GM23248 (cell line): ENCODE data around the gene FOXG1. TPM values are rescaled to one million over a fixed set of nuclear protein-coding genes. Genes with fewer than 3 reads are reported as not detected.

Experiments used
- DNase-seq: peaks from one replicate; pipeline ENCODE4 v3.0.0-alpha.2; 2015
- H2AFZ ChIP-seq: fragments of 200-600 bp; sonication (generic); 2 replicates; pipeline ENCODE4 v1.6.1; 2016; ENCODE audit warnings: antibody characterized with exemption
- H3F3A ChIP-seq: fragments of 200-600 bp; sonication (generic); 2 replicates; pipeline ENCODE4 v1.6.1; 2016; ENCODE audit warnings: mild to moderate bottlenecking, antibody characterized with exemption, mixed run types; ENCODE audit not compliant: insufficient read depth
- H3K27ac ChIP-seq: fragments of 200-600 bp; sonication (generic); 2 replicates; pipeline ENCODE4 v1.5.1; 2016; ENCODE audit warnings: mild to moderate bottlenecking
- H3K27me3 ChIP-seq: fragments of 200-600 bp; sonication (generic); replicated peaks from 2 replicates; pipeline ENCODE4 v1.6.1; 2016; ENCODE audit warnings: mild to moderate bottlenecking; ENCODE audit not compliant: insufficient read depth
- H3K36me3 ChIP-seq: fragments of 200-600 bp; sonication (generic); 2 replicates; pipeline ENCODE4 v1.6.1; 2016; ENCODE audit warnings: low read depth, mild to moderate bottlenecking
- H3K4me1 ChIP-seq: fragments of 200-600 bp; sonication (generic); 2 replicates; pipeline ENCODE4 v1.6.1; 2016; ENCODE audit warnings: mild to moderate bottlenecking; ENCODE audit not compliant: insufficient read depth
- H3K4me2 ChIP-seq: fragments of 200-600 bp; sonication (generic); one replicate; pipeline ENCODE4 v1.6.1; 2016; ENCODE audit warnings: mild to moderate bottlenecking; ENCODE audit not compliant: unreplicated experiment
- H3K4me3 ChIP-seq: fragments of 200-600 bp; sonication (generic); 2 replicates; pipeline ENCODE4 v1.5.1; 2016; ENCODE audit warnings: mild to moderate bottlenecking
- H3K79me2 ChIP-seq: fragments of 200-600 bp; sonication (generic); 2 replicates; pipeline ENCODE4 v1.6.1; 2016; ENCODE audit warnings: mild to moderate bottlenecking; ENCODE audit not compliant: insufficient read depth
- H3K9ac ChIP-seq: fragments of 200-600 bp; sonication (generic); 2 replicates; pipeline ENCODE4 v1.6.1; 2016; ENCODE audit warnings: mild to moderate bottlenecking
- H3K9me2 ChIP-seq: fragments of 200-600 bp; sonication (generic); 2 replicates; pipeline ENCODE4 v1.6.1; 2016; ENCODE audit warnings: mixed run types, mild to moderate bottlenecking, moderate library complexity; ENCODE audit not compliant: insufficient read depth
- H3K9me3 ChIP-seq: fragments of 200-600 bp; sonication (generic); one replicate; pipeline ENCODE4 v1.6.1; 2017; ENCODE audit warnings: low read depth
- H4K20me1 ChIP-seq: fragments of 200-600 bp; sonication (generic); 2 replicates; pipeline ENCODE4 v1.6.0; 2016; ENCODE audit not compliant: insufficient read depth
- EZH2 ChIP-seq: fragments of 200-600 bp; sonication (generic); IDR thresholded peaks from 2 replicates; pipeline ENCODE4 v1.6.1; 2018; ENCODE audit warnings: antibody characterized with exemption, mild to moderate bottlenecking; ENCODE audit not compliant: insufficient read depth, poor library complexity, severe bottlenecking
- EZH2phosphoT487 ChIP-seq: fragments of 200-600 bp; sonication (generic); IDR thresholded peaks from 2 replicates; pipeline ENCODE4 v1.6.1; 2018; ENCODE audit warnings: antibody characterized with exemption, moderate library complexity, mild to moderate bottlenecking, low read depth; ENCODE audit not compliant: insufficient read depth
- WGBS, 2 experiments: methylation state at CpG; one replicate each; pipeline ENCODE4 v1.1.6; 2015 to 2017; ENCODE audit warnings: low lambda C conversion rate in 2 of 2, low coverage in 1 of 2; ENCODE audit errors: missing lambda C conversion rate in 2 of 2; 5-methylcytosine and 5-hydroxymethylcytosine counted together
- in situ Hi-C: fragments of 300-500 bp; cut with MboI; formaldehyde crosslinking; loops from 2 replicates; pipeline ENCODE4 v1.15.0; 2020
- polyA plus RNA-seq: library from polyadenylated mRNA; unstranded; fragments of >200 nt; fragmentation: Nextera tagmentation; extraction: Ambion mirVana; gene quantifications from 2 replicates; pipeline ENCODE4 v1.2.1, GENCODE V29; 2016
- total RNA-seq: library from RNA; depleted of rRNA; stranded (reverse); fragments of >200 nt; shearing (Covaris generic); gene quantifications from 2 replicates; pipeline ENCODE4 v1.2.3, GENCODE V29; 2014; rRNA removed

Gene FOXG1
- not detected in 2 replicates for total RNA-seq
- polyA plus RNA-seq = 0.04 TPM in 1 of 2 replicates, not detected in the other

DNA sequence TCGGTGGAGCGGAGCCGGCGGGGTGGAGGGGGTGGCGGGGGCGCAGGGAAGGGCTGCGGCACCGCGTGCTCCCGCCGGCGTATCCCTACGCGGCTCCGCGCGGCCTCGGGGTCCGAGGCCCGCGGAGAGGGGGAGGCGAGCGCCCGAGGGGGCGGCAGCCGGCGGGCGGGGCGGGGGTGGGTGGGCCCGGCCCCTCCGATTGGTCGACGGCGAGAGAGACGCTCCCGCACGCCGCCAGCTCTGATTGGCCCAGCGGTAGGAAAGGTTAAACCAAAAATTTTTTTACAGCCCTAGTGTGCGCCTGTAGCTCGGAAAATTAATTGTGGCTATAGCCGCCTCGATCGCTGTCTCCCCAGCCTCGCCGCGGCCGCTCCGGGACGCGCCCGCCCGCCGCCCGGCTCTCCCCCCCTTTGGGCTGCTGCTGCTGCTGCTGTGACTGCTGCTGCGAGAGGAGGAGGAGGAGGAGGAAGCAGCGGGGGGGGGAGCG lies at the start of gene FOXG1:
Gene FOXG1, plus strand, starts transcription at position 319 of the 487 bp plus-strand sequence. CDS start 493 bp downstream, outside the sequence.
- H3K9me2 ChIP-seq = no peaks in the 10 kb centered on the region
- in situ Hi-C loops = loop anchor here (25.0 kb wide), 1 partner anchor 1246 kb away; no protein-coding TSS in a partner anchor
- no peak within 1 kb of the TSS for H3K27ac ChIP-seq
- H3K4me2 ChIP-seq = peak within 1 kb of the TSS; percentile 18
- TF ChIP-seq EZH2 = no peak
- no peak for TF ChIP-seq EZH2phosphoT487
- 1 to 4% methylated on average over 17 to 55 of the region's 58 CpGs for WGBS, 2 experiments
- no peak within 1 kb of the TSS for H3K9ac ChIP-seq
- peak within 1 kb of the TSS; percentile 53 for H2AFZ ChIP-seq
- no peaks in the 10 kb centered on the region for H4K20me1 ChIP-seq
- H3K27me3 ChIP-seq = peaks cover 85% of the 10 kb centered on the region
- H3K4me1 ChIP-seq = no peaks in the 10 kb centered on the region
- H3K9me3 ChIP-seq = no peaks in the 10 kb centered on the region
- H3K4me3 ChIP-seq = peak within 1 kb of the TSS; percentile 56
- no peaks in the 10 kb centered on the region for H3K36me3 ChIP-seq
- H3F3A ChIP-seq = 0 out of 2 replicates have a peak, but pooled peaks cover 5% of the 10 kb centered on the region
- peak; percentile 36 for DNase-seq
- no peaks in the 10 kb centered on the region for H3K79me2 ChIP-seq

DNA sequence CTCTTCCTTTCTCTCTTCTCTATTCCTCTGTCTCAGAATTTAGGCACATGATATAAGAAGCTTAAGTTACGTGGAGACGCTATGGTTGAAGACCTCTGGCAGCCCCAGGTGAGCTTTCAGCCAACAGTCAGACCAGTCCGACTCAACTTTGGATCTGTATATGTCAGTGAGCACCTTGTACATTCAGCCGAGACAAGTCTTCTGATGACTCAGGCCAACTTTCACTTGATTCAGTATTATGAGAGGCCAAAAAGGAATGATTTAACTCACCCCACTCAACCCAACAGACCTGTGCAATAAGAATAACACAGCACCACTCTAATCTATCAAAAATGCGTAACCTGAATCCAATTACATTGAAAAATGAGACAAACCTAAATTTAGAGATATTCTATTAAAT lies 47.5 kb upstream of the FOXG1 start:
- TF ChIP-seq EZH2 = no peak
- TF ChIP-seq EZH2phosphoT487 = no peak

DNA sequence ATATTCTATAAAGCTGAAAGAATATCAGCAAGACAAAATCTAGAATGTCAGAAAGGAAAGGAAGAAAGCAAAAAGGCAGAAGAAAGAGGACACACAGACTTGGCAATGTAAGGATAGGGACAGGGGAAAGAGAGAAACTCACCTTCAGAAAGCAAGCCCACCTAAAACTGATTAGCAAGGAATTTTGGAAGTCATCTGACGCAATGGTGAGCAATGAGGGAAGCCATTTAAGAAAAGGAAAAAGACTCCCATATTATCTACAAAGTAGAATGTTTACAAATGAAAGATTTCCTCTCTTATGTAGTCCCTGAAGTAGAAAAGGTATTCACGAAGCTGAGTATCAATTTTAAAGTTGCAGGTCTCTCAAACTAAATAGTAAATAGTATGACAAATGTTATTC lies 35.2 kb upstream of the FOXG1 start:
- no peak overlapping the region for H2AFZ ChIP-seq
- no peaks in the 10 kb centered on the region for H3F3A ChIP-seq
- H3K27ac ChIP-seq = no peak overlapping the region
- no peak for DNase-seq
- 8 to 12% methylated on average over 2 of the region's 2 CpGs for WGBS, 2 experiments
- no peaks in the 10 kb centered on the region for H3K4me1 ChIP-seq
- in situ Hi-C loops = no loop called here
- no peak overlapping the region for H3K4me2 ChIP-seq
- no peaks in the 10 kb centered on the region for H3K79me2 ChIP-seq
- no peaks in the 10 kb centered on the region for H4K20me1 ChIP-seq
- H3K36me3 ChIP-seq = no peaks in the 10 kb centered on the region
- no peaks in the 10 kb centered on the region for H3K9me2 ChIP-seq
- no peaks in the 10 kb centered on the region for H3K27me3 ChIP-seq
- no peak for TF ChIP-seq EZH2phosphoT487
- no peak for TF ChIP-seq EZH2
- no peak overlapping the region for H3K4me3 ChIP-seq
- no peak overlapping the region for H3K9ac ChIP-seq
- H3K9me3 ChIP-seq = no peaks in the 10 kb centered on the region

More for the DNA sequence above, 47.5 kb upstream of the FOXG1 start:
- WGBS, 2 experiments = 34 to 39% methylated on average over 5 of the region's 5 CpGs
- no peak overlapping the region for H2AFZ ChIP-seq
- no peak overlapping the region for H3K9ac ChIP-seq
- H3K4me1 ChIP-seq = no peaks in the 10 kb centered on the region
- no peaks in the 10 kb centered on the region for H3F3A ChIP-seq
- H3K4me3 ChIP-seq = no peak overlapping the region
- no peak overlapping the region for H3K4me2 ChIP-seq
- no peak overlapping the region for H3K27ac ChIP-seq
- no peaks in the 10 kb centered on the region for H3K9me2 ChIP-seq
- no peaks in the 10 kb centered on the region for H3K36me3 ChIP-seq
- in situ Hi-C loops = no loop called here
- H3K27me3 ChIP-seq = no peaks in the 10 kb centered on the region
- H3K79me2 ChIP-seq = no peaks in the 10 kb centered on the region
- DNase-seq = no peak
- H4K20me1 ChIP-seq = no peaks in the 10 kb centered on the region
- H3K9me3 ChIP-seq = no peaks in the 10 kb centered on the region

GRCh38 chr14:28742171-28742846 lies 24.3 kb upstream of the FOXG1 start:
- TF ChIP-seq EZH2 (no peak), EZH2phosphoT487 (no peak)
- Histone ChIP-seq H3K9me2 (no peaks in the 10 kb centered on the region), H3K4me3 (no peak overlapping the region), H3K27me3 (0 out of 2 replicates have a peak, but pooled peaks cover 9% of the 10 kb centered on the region), H3K9ac (no peak overlapping the region), H3K79me2 (no peaks in the 10 kb centered on the region), H3K36me3 (no peaks in the 10 kb centered on the region), H3K9me3 (no peaks in the 10 kb centered on the region), H3K4me2 (no peak overlapping the region), H3K4me1 (no peaks in the 10 kb centered on the region), H2AFZ (no peak overlapping the region), H3K27ac (no peak overlapping the region), H4K20me1 (no peaks in the 10 kb centered on the region), H3F3A (no peaks in the 10 kb centered on the region)
- 35 to 36% methylated on average over 3 of the region's 3 CpGs for WGBS, 2 experiments
- in situ Hi-C loops = no loop called here
- no peak for DNase-seq
